Loucy (cell line): ENCODE results near the gene OSBPL3.

ENCODE experiments used
- EZH2phosphoT487 ChIP-seq: fragments of 200-600 bp; IDR thresholded peaks from 2 replicates; pipeline ENCODE4 v1.6.1; 2018; ENCODE audit warnings: antibody characterized with exemption, mild to moderate bottlenecking, moderate library complexity, borderline replicate concordance
- TF ChIP-seq, protein P1 (sequence below): fragments of 200-600 bp; sonication (generic); conservative IDR thresholded peaks from 2 replicates; pipeline ENCODE4 v1.5.1; 2014; ENCODE audit warnings: mild to moderate bottlenecking, antibody characterized with exemption, low read length

- TF ChIP-seq, protein P1, sequence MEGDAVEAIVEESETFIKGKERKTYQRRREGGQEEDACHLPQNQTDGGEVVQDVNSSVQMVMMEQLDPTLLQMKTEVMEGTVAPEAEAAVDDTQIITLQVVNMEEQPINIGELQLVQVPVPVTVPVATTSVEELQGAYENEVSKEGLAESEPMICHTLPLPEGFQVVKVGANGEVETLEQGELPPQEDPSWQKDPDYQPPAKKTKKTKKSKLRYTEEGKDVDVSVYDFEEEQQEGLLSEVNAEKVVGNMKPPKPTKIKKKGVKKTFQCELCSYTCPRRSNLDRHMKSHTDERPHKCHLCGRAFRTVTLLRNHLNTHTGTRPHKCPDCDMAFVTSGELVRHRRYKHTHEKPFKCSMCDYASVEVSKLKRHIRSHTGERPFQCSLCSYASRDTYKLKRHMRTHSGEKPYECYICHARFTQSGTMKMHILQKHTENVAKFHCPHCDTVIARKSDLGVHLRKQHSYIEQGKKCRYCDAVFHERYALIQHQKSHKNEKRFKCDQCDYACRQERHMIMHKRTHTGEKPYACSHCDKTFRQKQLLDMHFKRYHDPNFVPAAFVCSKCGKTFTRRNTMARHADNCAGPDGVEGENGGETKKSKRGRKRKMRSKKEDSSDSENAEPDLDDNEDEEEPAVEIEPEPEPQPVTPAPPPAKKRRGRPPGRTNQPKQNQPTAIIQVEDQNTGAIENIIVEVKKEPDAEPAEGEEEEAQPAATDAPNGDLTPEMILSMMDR = no peak
- TF ChIP-seq EZH2phosphoT487 = no peak
These were observed 7.4 kb upstream of the OSBPL3 start for GRCh38 chr7:24987331-24987842.
